Measurements from ENCODE around the gene ITGBL1.

Gene ITGBL1

DNA sequence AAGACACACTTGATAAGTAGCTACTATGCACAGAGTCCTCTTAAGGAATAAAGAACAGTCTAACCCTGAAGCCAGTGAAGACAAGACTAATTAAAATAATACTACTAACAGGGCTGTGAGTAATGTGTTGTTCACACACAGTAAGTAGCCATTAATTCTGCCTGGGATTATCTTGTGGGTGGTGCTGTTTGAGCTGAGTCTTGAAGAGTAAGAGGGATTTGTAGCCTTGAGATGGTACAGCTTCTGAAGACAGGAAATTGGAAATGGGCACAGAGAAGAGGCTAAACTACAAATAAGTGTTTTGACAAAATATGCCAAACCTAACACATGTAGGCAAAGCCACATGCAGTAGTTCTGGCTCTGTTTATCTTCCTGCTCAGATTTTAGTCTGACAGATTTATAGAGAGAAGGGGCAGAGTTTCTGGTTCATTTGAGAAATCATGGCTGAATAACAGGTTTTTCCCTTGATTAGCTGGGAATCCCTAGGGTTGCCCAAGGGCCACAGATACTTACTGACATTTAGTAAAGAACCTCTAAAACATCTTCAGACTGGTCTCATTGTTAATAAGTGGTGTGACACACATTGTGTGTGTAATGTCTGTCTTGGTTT, 38.0 kb downstream of the ITGBL1 start:
- TF ChIP-seq, protein P1, sequence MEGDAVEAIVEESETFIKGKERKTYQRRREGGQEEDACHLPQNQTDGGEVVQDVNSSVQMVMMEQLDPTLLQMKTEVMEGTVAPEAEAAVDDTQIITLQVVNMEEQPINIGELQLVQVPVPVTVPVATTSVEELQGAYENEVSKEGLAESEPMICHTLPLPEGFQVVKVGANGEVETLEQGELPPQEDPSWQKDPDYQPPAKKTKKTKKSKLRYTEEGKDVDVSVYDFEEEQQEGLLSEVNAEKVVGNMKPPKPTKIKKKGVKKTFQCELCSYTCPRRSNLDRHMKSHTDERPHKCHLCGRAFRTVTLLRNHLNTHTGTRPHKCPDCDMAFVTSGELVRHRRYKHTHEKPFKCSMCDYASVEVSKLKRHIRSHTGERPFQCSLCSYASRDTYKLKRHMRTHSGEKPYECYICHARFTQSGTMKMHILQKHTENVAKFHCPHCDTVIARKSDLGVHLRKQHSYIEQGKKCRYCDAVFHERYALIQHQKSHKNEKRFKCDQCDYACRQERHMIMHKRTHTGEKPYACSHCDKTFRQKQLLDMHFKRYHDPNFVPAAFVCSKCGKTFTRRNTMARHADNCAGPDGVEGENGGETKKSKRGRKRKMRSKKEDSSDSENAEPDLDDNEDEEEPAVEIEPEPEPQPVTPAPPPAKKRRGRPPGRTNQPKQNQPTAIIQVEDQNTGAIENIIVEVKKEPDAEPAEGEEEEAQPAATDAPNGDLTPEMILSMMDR (conservative IDR thresholded peaks at IDR 0.05), result no peak
- no peak overlapping the region for H3K27ac ChIP-seq

DNA sequence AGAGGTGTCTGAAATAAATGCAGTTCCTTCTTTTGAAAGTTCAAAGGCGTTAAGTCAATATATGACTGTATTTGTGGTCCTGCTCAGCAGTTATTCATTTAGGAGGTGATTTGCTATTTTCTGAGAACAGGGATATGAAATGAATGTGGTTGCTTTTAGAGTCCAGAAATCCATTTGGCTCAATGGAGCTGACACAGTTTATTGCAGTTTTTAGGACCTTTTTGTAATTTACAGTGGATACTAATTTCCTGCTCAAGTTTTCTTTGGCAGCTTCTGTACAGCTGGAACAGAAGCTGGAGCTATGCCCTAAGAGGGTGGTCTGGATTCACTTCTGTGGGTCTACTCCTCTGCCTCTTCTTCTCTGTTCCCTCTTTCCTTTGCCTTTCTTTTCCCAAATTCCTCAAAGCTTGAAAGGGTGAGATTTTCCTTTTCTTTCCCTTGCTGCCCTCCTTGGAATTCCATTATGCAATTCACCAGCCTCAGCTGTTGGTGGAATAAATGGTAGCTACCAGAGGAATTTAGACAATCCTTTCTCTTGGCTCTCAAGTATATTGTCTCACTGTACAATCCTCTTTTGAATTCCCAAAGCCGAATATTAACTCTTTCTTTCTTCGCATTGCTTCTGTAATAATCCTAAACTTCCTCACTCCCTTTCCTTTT, 39.9 kb downstream of the ITGBL1 start:
- TF ChIP-seq, protein P1 (conservative IDR thresholded peaks at IDR 0.05), result no peak
- no peak overlapping the region for H3K27ac ChIP-seq

DNA sequence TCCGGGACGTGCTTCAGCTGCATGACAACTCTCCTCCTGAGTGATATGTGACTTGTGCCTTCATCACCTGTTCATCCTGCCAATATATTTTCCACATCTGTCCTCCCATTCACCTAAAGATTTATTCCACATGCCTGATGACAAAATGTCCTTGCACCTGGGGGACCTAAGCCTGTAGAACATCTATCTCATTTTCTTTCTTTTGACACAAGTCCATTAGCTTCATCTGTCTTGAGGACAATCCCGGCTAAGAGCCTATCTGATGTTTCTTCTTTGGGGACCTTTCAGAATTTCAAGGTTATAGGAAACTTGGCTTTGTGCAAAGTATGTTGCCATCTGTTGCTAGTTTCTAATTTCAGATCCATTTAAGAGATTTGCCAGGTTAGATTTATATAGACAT, 41.1 kb downstream of the ITGBL1 start:
- no peak overlapping the region for H3K27ac ChIP-seq
- TF ChIP-seq, protein P1 (conservative IDR thresholded peaks at IDR 0.05), result no peak

DNA sequence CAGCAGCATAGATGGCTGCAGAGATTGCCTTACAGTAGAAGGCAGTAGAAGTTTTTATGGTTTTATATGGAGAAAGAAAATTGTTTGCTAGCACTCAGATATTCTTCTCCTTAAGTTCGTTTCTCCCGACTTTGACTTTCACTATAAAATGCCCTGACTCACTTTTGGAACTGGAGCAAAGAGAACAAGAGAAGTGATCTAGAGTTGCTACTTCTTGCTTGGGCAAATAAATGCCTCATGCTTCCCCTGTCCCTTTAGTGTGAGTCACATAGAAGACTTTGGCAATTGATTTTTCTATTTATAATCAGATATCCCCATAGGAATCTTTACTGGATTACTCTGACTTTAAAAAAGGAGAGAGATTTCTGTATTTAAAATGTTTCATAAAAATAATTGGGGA, 46.9 kb downstream of the ITGBL1 start:
- no peak overlapping the region for H3K27ac ChIP-seq
- TF ChIP-seq, protein P1 (conservative IDR thresholded peaks at IDR 0.05), result no peak

DNA sequence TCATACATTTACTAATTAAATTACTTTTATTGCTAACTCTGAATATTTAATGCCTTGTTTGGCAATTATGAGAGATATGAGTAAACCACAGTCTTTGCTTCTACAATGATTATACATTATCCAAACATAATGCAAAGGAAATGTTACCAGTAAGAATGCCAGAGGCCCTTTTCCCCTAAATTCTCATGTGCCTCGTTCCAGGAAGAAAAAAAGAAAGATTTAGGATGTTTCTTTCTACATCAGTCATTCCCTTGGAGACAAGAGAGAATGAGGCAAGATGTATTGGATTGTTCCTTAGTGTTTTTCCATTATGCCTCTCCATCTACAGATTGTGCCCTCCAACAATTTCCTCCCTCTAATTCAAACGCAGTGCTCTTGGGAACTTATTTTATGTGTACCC, 50.1 kb downstream of the ITGBL1 start:
- TF ChIP-seq, protein P1 (conservative IDR thresholded peaks at IDR 0.05), result no peak
- H3K27ac ChIP-seq, result no peak overlapping the region

DNA sequence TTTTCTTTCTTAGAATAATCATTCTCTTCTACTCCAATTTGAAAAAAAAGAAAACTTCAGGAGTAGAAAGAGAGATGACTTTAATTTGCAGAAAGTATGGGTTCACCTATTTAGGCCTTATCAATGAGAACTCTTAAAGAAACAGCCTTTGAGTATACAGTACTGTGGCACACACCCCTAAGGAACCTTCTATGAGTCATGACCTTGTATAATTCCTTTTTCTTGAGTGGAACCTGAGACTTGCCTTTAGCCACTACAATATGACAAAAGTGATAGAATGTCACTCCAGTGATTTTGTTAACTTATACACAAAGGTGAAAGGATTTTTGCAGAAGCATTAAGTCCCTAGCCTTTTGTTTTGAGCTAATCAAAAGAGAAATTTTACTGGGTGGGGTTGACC, 58.7 kb downstream of the ITGBL1 start:
- TF ChIP-seq, protein P1 (conservative IDR thresholded peaks at IDR 0.05), result no peak
- no peak overlapping the region for H3K27ac ChIP-seq

DNA sequence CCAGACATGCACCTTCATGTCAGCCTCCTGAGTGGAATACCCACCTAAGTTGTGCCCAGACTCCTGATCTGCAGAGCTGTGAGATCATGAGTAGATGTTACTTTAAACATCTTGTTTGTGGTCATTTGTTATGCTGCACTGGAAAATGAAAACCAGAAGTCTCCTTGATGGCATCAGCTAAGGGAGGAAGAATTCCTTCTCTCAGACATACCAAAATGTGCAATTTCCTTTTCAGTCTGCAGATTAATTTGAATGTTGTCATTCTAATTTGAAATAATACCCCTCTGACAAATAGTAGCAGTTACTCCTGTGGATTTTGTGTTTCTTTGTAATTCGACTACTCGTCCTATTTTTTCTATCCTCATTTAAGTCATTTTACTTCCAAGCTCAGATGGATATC, 59.3 kb downstream of the ITGBL1 start:
- TF ChIP-seq, protein P1 (conservative IDR thresholded peaks at IDR 0.05), result no peak
- H3K27ac ChIP-seq, result no peak overlapping the region
